ENCODE data around the gene GAD1.

- no peak for TF ChIP-seq CTCF (IDR thresholded peaks at IDR 0.05; ENCODE audit: insufficient read depth, low read length)
- no peak for TF ChIP-seq GABPA (IDR thresholded peaks at IDR 0.05; ENCODE audit: low read depth)
- TF ChIP-seq POLR2AphosphoS5 (IDR thresholded peaks at IDR 0.05; ENCODE audit: low read depth): no peak
- TF ChIP-seq REST (IDR thresholded peaks at IDR 0.05; ENCODE audit: insufficient replicate concordance, low read depth): no peak
- no peak for TF ChIP-seq SPI1 (IDR thresholded peaks at IDR 0.05; ENCODE audit: borderline replicate concordance, low read depth)
Observed at GRCh38 chr2:170885130-170885791, 68.6 kb downstream of the GAD1 start.

Data from HL-60 (cell line).